Parathyroid adenoma (tissue), 2 donors: Measurements from ENCODE around the gene LSM10.
A peak's percentile ranks its signal among the peaks of the same experiment; 100 is the strongest.

ENCODE experiments used
- H2AFZ ChIP-seq: fragments of 300-600 bp; sonication (generic); one replicate; pipeline ENCODE4 v1.7.0; 2017; ENCODE audit warnings: antibody characterized with exemption, mild to moderate bottlenecking
- H3K27ac ChIP-seq: fragments of 300-600 bp; sonication (generic); one replicate; pipeline ENCODE4 v1.7.0; 2017
- H3K27me3 ChIP-seq: fragments of 300-600 bp; sonication (generic); one replicate; pipeline ENCODE4 v1.7.0; 2017; ENCODE audit warnings: low read length; ENCODE audit not compliant: control insufficient read depth, insufficient read depth
- H3K36me3 ChIP-seq: fragments of 300-600 bp; sonication (generic); one replicate; pipeline ENCODE4 v1.7.0; 2017; ENCODE audit warnings: low read length; ENCODE audit not compliant: control insufficient read depth, insufficient read depth
- H3K4me1 ChIP-seq: fragments of 300-600 bp; sonication (generic); one replicate; pipeline ENCODE4 v1.7.0; 2017; ENCODE audit warnings: control low read depth
- H3K4me2 ChIP-seq: fragments of 300-600 bp; sonication (generic); one replicate; pipeline ENCODE4 v1.7.0; 2017; ENCODE audit warnings: low read length
- H3K4me3 ChIP-seq: fragments of 300-600 bp; sonication (generic); one replicate; pipeline ENCODE4 v1.7.0; 2017; ENCODE audit warnings: low read depth, low read length
- H3K79me2 ChIP-seq: fragments of 300-600 bp; sonication (generic); one replicate; pipeline ENCODE4 v1.7.0; 2017; ENCODE audit warnings: control low read depth
- H3K9ac ChIP-seq: fragments of 300-600 bp; sonication (generic); one replicate; pipeline ENCODE4 v1.7.0; 2017; ENCODE audit warnings: mild to moderate bottlenecking
- H3K9me3 ChIP-seq: fragments of 300-600 bp; sonication (generic); one replicate; pipeline ENCODE4 v1.7.0; 2017; ENCODE audit warnings: low read length; ENCODE audit not compliant: control insufficient read depth
- TF ChIP-seq, protein P1 (sequence below): fragments of 300-600 bp; sonication (generic); IDR thresholded peaks from one replicate; pipeline ENCODE4 v1.7.0; 2017; ENCODE audit warnings: antibody characterized with exemption, mild to moderate bottlenecking
- donor health status: primary hyperparathyroidism.

Gene LSM10

GRCh38 chr1:36386265-36387140 is 11.2 kb downstream of the LSM10 start:
- H3K9ac ChIP-seq = peak overlapping the region; percentile 14
- peaks cover 14% of the 10 kb centered on the region for H3K4me1 ChIP-seq
- no peaks in the 10 kb centered on the region for H3K27me3 ChIP-seq
- no peaks in the 10 kb centered on the region for H3K9me3 ChIP-seq
- H3K79me2 ChIP-seq = peaks cover 13% of the 10 kb centered on the region
- peak overlapping the region; percentile 84 for H3K4me3 ChIP-seq
- no peaks in the 10 kb centered on the region for H3K36me3 ChIP-seq
- peak overlapping the region; percentile 96 for H3K27ac ChIP-seq
- TF ChIP-seq, protein P1, sequence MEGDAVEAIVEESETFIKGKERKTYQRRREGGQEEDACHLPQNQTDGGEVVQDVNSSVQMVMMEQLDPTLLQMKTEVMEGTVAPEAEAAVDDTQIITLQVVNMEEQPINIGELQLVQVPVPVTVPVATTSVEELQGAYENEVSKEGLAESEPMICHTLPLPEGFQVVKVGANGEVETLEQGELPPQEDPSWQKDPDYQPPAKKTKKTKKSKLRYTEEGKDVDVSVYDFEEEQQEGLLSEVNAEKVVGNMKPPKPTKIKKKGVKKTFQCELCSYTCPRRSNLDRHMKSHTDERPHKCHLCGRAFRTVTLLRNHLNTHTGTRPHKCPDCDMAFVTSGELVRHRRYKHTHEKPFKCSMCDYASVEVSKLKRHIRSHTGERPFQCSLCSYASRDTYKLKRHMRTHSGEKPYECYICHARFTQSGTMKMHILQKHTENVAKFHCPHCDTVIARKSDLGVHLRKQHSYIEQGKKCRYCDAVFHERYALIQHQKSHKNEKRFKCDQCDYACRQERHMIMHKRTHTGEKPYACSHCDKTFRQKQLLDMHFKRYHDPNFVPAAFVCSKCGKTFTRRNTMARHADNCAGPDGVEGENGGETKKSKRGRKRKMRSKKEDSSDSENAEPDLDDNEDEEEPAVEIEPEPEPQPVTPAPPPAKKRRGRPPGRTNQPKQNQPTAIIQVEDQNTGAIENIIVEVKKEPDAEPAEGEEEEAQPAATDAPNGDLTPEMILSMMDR = no peak
- H3K4me2 ChIP-seq = peak overlapping the region; percentile 99
- H2AFZ ChIP-seq = peak overlapping the region; percentile 86

DNA sequence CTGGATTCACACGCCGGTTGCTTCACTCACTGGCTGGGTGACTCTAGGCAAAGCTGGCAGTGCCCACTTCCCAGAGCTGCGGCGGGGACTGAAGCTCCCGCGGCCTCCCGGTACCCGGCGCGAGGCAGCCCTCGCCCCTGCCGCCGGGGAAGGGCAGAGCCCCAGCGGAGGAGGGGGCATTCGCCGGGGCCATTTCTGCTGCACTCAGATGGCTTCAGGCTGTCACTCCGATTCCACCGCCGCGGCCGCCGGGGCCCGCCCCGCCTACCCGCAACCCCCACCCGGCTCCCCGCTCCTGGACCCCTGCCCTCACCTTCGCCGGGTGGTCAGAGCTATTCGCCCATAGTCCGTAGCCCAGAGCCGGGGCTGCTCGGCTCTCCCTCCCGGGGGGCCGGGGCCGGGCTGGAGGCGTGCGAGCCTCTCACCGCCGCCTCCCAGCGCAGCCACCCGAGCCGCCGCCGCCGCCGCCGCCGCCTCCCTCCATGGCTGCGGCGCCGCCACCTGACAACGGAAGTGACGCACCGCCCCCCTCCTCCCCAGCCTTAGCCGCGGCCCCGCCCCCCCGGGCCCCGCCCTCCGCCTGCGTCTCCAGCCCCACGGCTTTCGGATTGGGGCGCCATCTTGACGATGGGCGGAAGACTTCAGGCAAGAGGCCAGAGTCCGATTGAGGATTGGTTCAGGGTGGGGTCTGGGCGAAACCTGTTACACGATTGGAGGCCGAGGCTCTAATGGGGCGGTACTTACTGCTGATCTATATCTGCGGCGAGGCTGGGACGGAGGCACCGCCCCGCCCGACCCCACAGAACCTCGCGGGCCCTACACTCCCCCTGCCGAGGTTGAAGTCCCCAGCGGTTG is 12.1 kb downstream of the LSM10 start, which contains the start of gene STK40:
Gene STK40 (minus strand): TSS at position 515 of the 855 bp plus-strand sequence. CDS start 24,592 bp downstream, outside the sequence.
- Histone ChIP-seq H3K79me2 (peaks cover 13% of the 10 kb centered on the region), H2AFZ (peak within 1 kb of the TSS; percentile 86), H3K9me3 (no peaks in the 10 kb centered on the region), H3K9ac (peak within 1 kb of the TSS; percentile 43), H3K27ac (peak within 1 kb of the TSS; percentile 96), H3K27me3 (no peaks in the 10 kb centered on the region), H3K4me1 (peaks cover 14% of the 10 kb centered on the region), H3K4me3 (peak within 1 kb of the TSS; percentile 84), H3K36me3 (no peaks in the 10 kb centered on the region), H3K4me2 (peak within 1 kb of the TSS; percentile 99)
- TF ChIP-seq, protein P1 = no peak

DNA sequence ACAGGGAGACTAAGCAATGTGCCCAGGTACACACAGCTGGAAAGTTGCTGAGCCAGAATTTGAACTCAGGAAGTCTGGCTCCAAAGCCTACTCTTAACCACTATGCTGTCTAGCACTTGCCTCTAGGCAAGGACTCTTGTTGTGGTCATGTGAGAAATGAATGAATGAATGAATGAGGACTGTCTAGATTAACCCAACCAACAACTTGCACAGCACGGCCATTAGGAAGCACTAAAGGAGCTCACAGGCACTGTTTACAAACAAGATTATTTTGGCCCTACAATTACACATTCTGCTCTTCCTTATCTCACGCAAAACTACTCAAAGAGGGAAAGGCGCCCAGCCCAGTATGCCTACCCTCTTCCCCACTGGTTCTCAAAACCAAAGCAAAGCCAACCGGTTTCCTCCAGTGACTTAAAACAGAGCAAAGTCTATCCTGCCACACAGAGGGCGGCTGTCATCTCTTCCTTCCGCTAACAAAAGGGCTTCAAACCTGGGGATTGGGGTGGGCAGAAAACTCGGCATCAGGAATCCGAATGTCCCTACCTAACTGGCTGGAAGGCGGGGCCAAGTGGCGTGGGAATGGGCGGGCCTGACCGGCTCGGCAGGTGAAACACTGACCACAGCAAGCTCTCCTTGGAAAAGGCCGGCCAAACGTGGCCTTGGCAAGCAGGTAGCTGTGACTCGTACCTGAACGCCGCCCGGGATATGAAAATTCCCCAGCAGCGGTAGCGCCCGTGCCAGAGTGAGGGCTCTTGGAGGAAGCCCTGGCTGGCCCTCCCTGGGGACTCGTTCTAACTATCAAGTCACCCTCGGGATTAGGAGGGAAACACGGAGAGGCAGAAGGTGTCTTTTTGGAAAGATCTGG is 12.9 kb downstream of the LSM10 start:
- Histone ChIP-seq H3K4me3 (peak overlapping the region; percentile 83), H3K79me2 (peaks cover 13% of the 10 kb centered on the region), H3K4me1 (peaks cover 22% of the 10 kb centered on the region), H2AFZ (peak overlapping the region; percentile 78), H3K27ac (peak overlapping the region; percentile 81), H3K36me3 (no peaks in the 10 kb centered on the region), H3K9me3 (no peaks in the 10 kb centered on the region), H3K9ac (peak overlapping the region; percentile 43), H3K27me3 (no peaks in the 10 kb centered on the region), H3K4me2 (peak overlapping the region; percentile 69)
- TF ChIP-seq, protein P1 = no peak

DNA sequence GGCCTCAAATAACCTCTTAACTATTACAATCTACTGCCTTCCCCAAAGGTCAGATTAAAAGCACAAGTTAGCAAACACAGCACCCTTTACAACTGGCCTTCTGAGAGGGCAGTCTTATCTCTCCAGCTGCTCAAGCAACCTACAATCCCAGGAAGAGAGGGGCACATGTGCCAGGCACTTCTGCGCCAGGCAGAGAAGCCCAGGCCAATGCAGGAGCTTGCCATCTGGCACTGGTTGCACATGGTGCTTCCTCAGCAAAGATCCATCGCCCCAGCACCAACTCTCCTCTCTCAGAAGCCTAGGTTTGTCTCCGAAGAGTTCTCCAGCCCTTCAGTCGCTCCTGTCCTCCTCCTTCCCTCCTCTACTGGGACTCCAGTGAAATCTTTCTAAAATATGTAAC is 14.5 kb downstream of the LSM10 start:
- TF ChIP-seq, protein P1 = no peak
- H3K27ac ChIP-seq = no peak overlapping the region
- H3K27me3 ChIP-seq = no peaks in the 10 kb centered on the region
- H2AFZ ChIP-seq = no peak overlapping the region
- no peaks in the 10 kb centered on the region for H3K9me3 ChIP-seq
- H3K4me3 ChIP-seq = no peak overlapping the region
- H3K4me1 ChIP-seq = peaks cover 23% of the 10 kb centered on the region
- H3K79me2 ChIP-seq = peaks cover 19% of the 10 kb centered on the region
- H3K36me3 ChIP-seq = no peaks in the 10 kb centered on the region
- no peak overlapping the region for H3K4me2 ChIP-seq
- no peak overlapping the region for H3K9ac ChIP-seq
